Measurements from ENCODE around the gene UBR4.
"Not testable (repeated sequence)": the region's sequence is repeated elsewhere in the genome, so short reads cannot be mapped to it uniquely, and the experiment has no call there.

Gene UBR4

GRCh38 chr1:19250629-19251304 is 40.7 kb upstream of the UBR4 start:
- H3K4me3 ChIP-seq (ENCODE audit: low read length): peak overlapping the region; percentile 92
- DNase-seq (ENCODE audit: low read depth): peak; percentile 24
- TF ChIP-seq, protein P1, sequence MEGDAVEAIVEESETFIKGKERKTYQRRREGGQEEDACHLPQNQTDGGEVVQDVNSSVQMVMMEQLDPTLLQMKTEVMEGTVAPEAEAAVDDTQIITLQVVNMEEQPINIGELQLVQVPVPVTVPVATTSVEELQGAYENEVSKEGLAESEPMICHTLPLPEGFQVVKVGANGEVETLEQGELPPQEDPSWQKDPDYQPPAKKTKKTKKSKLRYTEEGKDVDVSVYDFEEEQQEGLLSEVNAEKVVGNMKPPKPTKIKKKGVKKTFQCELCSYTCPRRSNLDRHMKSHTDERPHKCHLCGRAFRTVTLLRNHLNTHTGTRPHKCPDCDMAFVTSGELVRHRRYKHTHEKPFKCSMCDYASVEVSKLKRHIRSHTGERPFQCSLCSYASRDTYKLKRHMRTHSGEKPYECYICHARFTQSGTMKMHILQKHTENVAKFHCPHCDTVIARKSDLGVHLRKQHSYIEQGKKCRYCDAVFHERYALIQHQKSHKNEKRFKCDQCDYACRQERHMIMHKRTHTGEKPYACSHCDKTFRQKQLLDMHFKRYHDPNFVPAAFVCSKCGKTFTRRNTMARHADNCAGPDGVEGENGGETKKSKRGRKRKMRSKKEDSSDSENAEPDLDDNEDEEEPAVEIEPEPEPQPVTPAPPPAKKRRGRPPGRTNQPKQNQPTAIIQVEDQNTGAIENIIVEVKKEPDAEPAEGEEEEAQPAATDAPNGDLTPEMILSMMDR (IDR thresholded peaks at IDR 0.05; ENCODE audit: insufficient read depth, low read depth, low read length, missing control alignments): no peak

DNA sequence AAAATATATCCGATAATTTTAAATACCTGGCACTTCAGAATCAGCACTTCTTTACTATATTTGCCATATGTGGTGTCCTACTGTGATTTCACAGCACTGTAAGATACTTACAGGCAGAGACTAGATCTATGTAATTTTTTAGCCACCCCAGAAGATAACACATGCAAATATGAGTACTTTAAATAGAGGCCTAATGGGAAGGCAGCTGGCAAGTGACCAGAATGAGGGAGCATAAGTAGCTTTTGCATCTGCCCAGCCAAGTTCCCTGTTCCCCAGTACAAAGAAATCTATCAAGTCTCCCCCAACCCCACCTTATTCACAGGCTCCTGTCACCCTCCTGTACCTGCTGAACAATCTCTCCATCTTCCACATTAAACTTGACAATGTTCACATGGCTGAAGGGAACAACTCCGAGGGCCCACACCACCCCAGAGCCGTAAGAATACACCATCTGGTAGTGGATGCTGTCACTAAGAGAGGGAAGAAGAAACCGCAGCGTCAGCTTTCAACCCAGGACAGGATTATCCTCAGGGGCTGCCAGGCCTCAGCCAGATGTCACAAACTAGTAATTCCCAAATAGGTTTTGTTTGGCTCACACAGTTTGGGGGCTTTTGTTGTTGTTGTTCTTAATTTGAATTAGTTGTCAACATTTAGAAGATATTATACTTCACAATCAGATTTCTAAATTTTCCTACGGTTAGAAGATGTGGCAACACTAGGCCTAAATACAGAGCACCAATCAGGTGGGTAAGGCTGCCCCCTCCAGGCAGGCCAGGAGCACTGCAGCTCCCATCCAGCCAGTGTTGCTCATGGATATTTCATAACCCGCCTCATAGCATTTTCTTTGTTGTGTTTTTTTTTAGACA is 30.8 kb upstream of the UBR4 start:
- peak; percentile 75 for DNase-seq (ENCODE audit: low read depth)
- H3K4me3 ChIP-seq (ENCODE audit: low read length): no peak overlapping the region
- TF ChIP-seq, protein P1 (IDR thresholded peaks at IDR 0.05; ENCODE audit: insufficient read depth, low read depth, low read length, missing control alignments): peak; percentile 94

DNA sequence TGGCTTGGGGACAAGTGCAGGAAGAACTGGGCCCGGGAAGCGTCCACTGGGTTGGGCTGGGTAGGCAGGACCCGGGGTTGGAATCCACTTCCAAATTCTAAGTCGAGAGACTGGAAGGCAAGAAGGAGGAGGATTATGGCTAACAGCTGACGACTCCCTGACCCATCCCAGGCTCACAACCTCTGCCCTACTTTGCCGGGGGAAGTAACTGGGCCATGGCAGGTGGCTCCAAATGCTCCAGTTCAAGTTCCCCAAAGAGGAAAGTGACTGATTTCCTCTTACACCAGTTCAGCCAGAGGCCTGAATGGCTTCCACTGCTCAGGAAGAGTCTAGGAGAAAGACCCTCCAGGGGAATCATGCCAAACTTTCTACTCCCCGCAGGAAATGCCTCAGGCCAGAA is 29.8 kb upstream of the UBR4 start:
- H3K4me3 ChIP-seq (ENCODE audit: low read length): no peak overlapping the region
- no peak for DNase-seq (ENCODE audit: low read depth)
- TF ChIP-seq, protein P1 (IDR thresholded peaks at IDR 0.05; ENCODE audit: insufficient read depth, low read depth, low read length, missing control alignments): no peak

- TF ChIP-seq, protein P1 (IDR thresholded peaks at IDR 0.05; ENCODE audit: insufficient read depth, low read depth, low read length, missing control alignments): no peak
Measured at GRCh38 chr1:19234224-19234623, 24.2 kb upstream of the UBR4 start.

GRCh38 chr1:19232524-19232846 is 22.4 kb upstream of the UBR4 start:
- H3K4me3 ChIP-seq (ENCODE audit: low read length): no peak overlapping the region
- TF ChIP-seq, protein P1 (IDR thresholded peaks at IDR 0.05; ENCODE audit: insufficient read depth, low read depth, low read length, missing control alignments): peak; percentile 15
- no peak for DNase-seq (ENCODE audit: low read depth)

More at GRCh38 chr1:19234224-19234623, 24.2 kb upstream of the UBR4 start:
- no peak overlapping the region for H3K4me3 ChIP-seq (ENCODE audit: low read length)
- DNase-seq (ENCODE audit: low read depth): no peak

- not testable (repeated sequence) for DNase-seq (ENCODE audit: low read depth); H3K4me3 ChIP-seq (ENCODE audit: low read length)
Measured at GRCh38 chr1:19231736-19232523, 21.9 kb upstream of the UBR4 start.

DNA sequence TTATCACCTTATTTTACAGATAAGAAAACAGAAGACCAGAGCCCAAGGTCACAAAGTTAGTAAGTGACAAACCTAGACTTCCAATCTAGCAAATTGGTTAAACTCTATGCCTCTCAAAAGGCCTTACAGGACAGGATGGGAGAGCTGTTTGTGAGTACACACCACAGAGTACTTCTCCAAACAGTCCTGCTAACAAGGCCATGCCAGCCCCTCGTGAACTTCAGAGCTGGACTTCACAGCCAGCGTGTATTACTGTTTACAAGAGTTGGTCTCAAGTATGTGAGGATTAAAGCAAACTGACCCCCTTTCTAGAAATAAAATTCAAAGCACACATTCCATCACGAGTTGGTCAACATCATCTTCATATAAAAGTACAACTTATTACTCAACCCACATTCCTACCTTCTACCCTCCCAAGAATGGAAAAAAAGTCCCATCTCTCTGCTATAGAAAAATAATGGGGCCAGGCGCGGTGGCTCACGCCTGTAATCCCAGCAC is 19.8 kb upstream of the UBR4 start:
- TF ChIP-seq, protein P1 (IDR thresholded peaks at IDR 0.05; ENCODE audit: insufficient read depth, low read depth, low read length, missing control alignments): no peak
- no peak for DNase-seq (ENCODE audit: low read depth)

More for the DNA sequence above, 19.8 kb upstream of the UBR4 start:
- H3K4me3 ChIP-seq (ENCODE audit: low read length): no peak overlapping the region
